ENCODE results near the gene PTH1R.

DNA sequence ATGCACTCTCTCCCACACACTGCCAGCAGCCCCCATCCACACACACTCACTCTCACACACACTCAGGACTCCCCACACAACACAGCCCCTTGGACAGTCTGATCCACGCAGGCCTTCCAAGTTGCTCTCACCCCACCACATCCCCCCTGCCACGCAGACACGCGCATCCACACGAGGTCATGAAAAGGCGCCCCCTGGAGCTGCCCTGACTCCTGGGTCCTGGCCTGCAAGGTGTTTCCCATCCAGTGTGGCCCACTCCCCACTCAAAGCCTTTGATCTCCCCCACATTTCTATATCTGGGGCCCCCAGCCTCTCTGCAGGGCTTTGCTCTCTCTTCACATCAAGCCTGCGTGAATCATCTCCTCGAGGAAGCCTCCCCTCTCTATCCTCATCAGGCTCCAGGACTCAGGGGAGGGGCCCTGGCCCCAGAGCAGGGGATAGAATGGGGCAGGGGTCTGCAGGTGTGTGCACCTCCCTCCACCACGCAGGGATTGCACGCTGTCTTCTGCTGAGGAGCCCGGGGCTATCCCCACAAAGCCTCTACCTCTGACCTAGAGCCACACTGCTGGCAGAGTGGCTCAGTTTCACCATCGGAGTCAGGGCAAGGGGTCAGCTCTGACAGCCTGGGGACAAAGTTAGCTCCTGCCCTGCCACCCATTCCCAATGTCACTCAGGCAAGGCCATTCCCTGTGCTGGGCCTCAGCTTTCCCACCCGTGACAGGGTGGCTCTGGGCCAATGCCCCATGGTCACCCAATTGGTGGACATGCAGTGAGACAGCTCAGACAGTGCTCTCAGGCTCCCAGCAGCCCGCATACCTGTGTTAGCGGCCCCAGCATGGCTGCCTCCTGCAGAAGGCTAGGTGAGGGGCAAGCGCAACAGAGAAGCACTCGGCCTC, 20.7 kb upstream of the PTH1R start:
- TF ChIP-seq, protein P1, sequence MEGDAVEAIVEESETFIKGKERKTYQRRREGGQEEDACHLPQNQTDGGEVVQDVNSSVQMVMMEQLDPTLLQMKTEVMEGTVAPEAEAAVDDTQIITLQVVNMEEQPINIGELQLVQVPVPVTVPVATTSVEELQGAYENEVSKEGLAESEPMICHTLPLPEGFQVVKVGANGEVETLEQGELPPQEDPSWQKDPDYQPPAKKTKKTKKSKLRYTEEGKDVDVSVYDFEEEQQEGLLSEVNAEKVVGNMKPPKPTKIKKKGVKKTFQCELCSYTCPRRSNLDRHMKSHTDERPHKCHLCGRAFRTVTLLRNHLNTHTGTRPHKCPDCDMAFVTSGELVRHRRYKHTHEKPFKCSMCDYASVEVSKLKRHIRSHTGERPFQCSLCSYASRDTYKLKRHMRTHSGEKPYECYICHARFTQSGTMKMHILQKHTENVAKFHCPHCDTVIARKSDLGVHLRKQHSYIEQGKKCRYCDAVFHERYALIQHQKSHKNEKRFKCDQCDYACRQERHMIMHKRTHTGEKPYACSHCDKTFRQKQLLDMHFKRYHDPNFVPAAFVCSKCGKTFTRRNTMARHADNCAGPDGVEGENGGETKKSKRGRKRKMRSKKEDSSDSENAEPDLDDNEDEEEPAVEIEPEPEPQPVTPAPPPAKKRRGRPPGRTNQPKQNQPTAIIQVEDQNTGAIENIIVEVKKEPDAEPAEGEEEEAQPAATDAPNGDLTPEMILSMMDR (IDR thresholded peaks at IDR 0.05), result no peak
- TF ChIP-seq REST (IDR thresholded peaks at IDR 0.05; ENCODE audit: insufficient read depth in 1 of 2, low read depth in 2 of 2, low read length in 1 of 2) (no peak), POLR2AphosphoS5 (IDR thresholded peaks at IDR 0.05; ENCODE audit: low read depth, low read length) (no peak), SIN3A (IDR thresholded peaks at IDR 0.05; ENCODE audit: borderline replicate concordance, insufficient read depth, low read depth, low read length) (no peak), TCF7L2 (IDR thresholded peaks at IDR 0.05; ENCODE audit: low read depth, low read length) (no peak)

Measured in Panc1 (cell line).